Prostate gland (tissue), 2 donors: ENCODE data around the gene HOXB7. TPM values are rescaled to one million over a fixed set of nuclear protein-coding genes. Genes with fewer than 3 reads are reported as not detected.

Experiments
- DNase-seq: peaks from one replicate; pipeline ENCODE4 v3.0.0-alpha.2; 2019; ENCODE audit warnings: low spot score
- H3K27ac ChIP-seq, 2 donors: fragments of 200-600 bp; sonication (generic); 2 replicates each; pipeline ENCODE4 v1.5.1; 2017 to 2019
- H3K27me3 ChIP-seq: fragments of 200-600 bp; sonication (generic); replicated peaks from 2 replicates; pipeline ENCODE4 v1.5.1; 2019; ENCODE audit not compliant: insufficient read depth
- H3K36me3 ChIP-seq, 2 donors: fragments of 200-600 bp; sonication (generic); 1 replicate in 1 of 2; 2 replicates in 1 of 2; pipeline versions ENCODE4 v1.5.1 to v1.8.1; 2017 to 2019
- H3K4me1 ChIP-seq: fragments of 200-600 bp; sonication (generic); replicated peaks from 2 replicates; pipeline ENCODE4 v1.5.1; 2019
- H3K4me3 ChIP-seq, 2 donors: fragments of 200-600 bp; sonication (generic); 2 replicates each; pipeline ENCODE4 v1.5.1; 2017 to 2019
- H3K9me3 ChIP-seq: fragments of 200-600 bp; sonication (generic); 2 replicates; pipeline ENCODE4 v1.5.1; 2017
- POLR2A ChIP-seq: fragments of 450-650 bp; IDR thresholded peaks from one replicate; pipeline ENCODE4 v1.6.1; 2016; ENCODE audit warnings: antibody characterized with exemption, mild to moderate bottlenecking
- POLR2AphosphoS5 ChIP-seq: sonication (generic); formaldehyde crosslinking; IDR thresholded peaks from one replicate; pipeline ENCODE4 v1.6.1; 2017; ENCODE audit warnings: antibody characterized with exemption
- WGBS: methylation state at CpG from one replicate; pipeline ENCODE4 v1.1.5; 2018; 5-methylcytosine and 5-hydroxymethylcytosine counted together
- intact Hi-C: fragments of 100-400 bp; cut with DNase I; formaldehyde crosslinking; loops from one replicate; pipeline ENCODE4 v1.14.2; 2022
- total RNA-seq, 2 donors: library from RNA; depleted of rRNA; stranded (reverse); fragments of >200 nt; gene quantifications; one replicate each; pipeline ENCODE4 v1.1.0, GENCODE V29; 2016
- TF ChIP-seq, protein P1 (sequence below), 4 experiments: fragments of 200-600 bp in 2 of 4; fragments of 450-650 bp in 2 of 4; sonication (generic) in 2 of 4; IDR thresholded peaks; 1 replicate in 3 of 4; 2 replicates in 1 of 4; pipeline ENCODE4 v1.5.1; 2016 to 2019; ENCODE audit warnings: antibody characterized with exemption in 4 of 4, mild to moderate bottlenecking in 2 of 4, moderate library complexity in 2 of 4

The HOXB7 gene
- total RNA-seq, 2 donors from 2014 or later: 0.73 to 3.4 TPM

DNA sequence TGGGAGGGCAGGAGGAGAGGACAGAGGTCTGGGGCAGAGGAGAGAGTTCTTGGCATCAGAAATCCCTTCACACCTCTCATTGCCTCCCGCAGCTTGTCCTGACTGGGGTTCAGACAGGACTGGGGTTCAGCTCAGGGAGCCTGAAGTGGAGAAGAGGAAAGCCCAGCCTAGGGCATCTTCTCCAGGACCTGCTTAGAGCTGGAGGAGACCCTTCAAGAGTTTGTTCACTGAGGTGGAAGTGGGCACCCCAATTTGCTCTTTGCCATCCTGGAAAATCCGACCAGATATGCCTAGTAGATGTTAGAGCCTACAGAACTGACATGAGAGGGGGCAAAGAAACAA lies 22.8 kb downstream of the HOXB7 start:
- no peak overlapping the region for H3K27ac ChIP-seq
- no peaks in the 10 kb centered on the region for H3K9me3 ChIP-seq
- TF ChIP-seq POLR2AphosphoS5 (no peak), POLR2A (no peak)
- TF ChIP-seq, protein P1, sequence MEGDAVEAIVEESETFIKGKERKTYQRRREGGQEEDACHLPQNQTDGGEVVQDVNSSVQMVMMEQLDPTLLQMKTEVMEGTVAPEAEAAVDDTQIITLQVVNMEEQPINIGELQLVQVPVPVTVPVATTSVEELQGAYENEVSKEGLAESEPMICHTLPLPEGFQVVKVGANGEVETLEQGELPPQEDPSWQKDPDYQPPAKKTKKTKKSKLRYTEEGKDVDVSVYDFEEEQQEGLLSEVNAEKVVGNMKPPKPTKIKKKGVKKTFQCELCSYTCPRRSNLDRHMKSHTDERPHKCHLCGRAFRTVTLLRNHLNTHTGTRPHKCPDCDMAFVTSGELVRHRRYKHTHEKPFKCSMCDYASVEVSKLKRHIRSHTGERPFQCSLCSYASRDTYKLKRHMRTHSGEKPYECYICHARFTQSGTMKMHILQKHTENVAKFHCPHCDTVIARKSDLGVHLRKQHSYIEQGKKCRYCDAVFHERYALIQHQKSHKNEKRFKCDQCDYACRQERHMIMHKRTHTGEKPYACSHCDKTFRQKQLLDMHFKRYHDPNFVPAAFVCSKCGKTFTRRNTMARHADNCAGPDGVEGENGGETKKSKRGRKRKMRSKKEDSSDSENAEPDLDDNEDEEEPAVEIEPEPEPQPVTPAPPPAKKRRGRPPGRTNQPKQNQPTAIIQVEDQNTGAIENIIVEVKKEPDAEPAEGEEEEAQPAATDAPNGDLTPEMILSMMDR (IDR thresholded peaks at IDR 0.05): no peak
- no peak overlapping the region for H3K4me3 ChIP-seq
- no peaks in the 10 kb centered on the region for H3K36me3 ChIP-seq
- 48% methylated on average over 2 of the region's 2 CpGs for WGBS
- no peak for DNase-seq
- intact Hi-C loops: no loop called here
- H3K27me3 ChIP-seq: peaks cover 21% of the 10 kb centered on the region
- H3K4me1 ChIP-seq: peaks cover 4% of the 10 kb centered on the region

DNA sequence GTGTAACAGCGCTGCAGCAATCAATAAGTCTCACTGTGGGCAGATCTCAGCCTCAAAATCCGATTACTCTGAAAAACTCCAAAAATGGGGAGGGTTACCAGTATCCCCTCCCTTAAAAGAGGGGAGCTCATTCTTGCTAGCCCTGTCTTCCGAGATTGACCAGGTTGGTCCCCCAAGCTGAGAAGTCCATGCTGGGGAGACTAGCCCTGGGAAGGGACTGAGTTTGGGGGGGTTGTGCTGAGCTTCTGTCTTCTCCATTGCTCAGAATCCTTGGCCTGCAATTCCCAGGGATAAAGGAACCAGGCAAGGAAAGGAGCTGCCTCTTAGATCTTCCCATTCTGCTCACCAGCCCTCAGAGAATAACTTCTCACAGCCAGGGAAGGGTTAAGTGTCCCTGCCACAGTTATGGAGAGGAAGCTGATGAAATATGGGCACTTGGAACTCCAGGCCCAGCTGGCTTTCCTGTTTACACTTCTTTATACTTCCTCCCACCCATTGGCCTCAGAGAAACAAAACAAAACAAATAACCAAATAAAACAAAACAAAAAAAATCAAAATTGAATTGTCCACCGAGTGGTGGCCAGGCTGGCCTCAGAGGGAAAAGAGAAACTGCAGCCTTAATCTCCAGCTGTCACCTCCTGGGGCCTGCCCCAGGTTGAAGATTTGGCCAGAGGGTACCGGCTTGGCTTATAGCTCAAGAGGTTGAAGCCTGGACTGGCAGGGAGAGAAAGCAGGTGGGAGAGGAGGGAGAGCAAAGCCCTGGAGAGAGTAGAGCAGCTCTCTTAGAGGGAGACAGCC lies 23.3 kb downstream of the HOXB7 start:
- Histone ChIP-seq H3K4me1 (peaks cover 4% of the 10 kb centered on the region), H3K9me3 (no peaks in the 10 kb centered on the region), H3K27ac (no peak overlapping the region), H3K36me3 (no peaks in the 10 kb centered on the region), H3K4me3 (no peak overlapping the region), H3K27me3 (peaks cover 22% of the 10 kb centered on the region)
- no peak for DNase-seq
- TF ChIP-seq POLR2AphosphoS5: no peak
- TF ChIP-seq, protein P1 (IDR thresholded peaks at IDR 0.05): no peak
- no peak for TF ChIP-seq POLR2A
- intact Hi-C loops: no loop called here
- 58% methylated on average over 5 of the region's 5 CpGs for WGBS

DNA sequence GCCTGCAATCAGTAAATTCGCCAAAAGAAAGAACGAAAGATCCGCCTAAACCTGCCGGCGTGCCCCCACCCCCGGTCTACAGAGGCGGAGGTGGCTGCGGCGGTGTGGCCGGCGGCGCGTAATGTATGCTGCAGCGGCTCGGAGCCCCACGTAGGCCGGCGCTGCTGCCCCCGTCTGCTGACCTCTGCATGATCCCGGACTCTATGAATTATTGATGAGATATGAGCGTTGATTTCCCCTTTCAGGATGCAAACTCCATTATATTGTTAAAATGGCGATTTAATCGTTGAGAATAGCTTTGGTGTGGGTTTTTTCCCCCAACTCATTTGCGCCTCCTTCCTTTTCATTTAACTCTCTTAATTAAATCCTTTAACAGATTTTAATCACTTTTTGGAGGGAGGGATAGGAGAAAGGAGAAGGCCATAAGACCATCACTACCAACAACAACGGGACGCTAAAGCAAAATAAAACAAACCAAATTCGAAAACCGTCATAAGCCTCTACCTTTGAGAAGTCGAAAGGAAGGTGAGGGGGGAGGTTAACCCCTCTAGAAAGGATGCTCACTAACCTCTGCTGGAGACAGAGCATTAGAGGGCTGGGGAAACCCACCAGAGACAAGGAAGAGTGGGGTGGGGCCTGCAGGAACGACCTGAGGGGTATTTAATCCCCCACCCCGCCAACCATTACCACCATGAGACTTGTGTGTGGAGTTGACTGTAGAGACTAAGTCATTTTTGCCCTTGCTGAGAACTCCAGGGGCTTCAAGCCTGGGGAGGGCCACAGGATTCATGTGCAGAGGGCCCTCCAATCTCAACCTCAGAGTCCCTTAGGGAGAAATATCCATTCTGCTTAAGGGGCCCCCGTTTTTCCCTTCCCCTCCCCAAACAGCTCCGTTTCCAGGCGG lies 24.2 kb downstream of the HOXB7 start:
- DNase-seq: no peak
- Histone ChIP-seq H3K4me3 (no peak overlapping the region), H3K27ac (no peak overlapping the region), H3K36me3 (no peaks in the 10 kb centered on the region), H3K27me3 (peaks cover 27% of the 10 kb centered on the region), H3K9me3 (no peaks in the 10 kb centered on the region), H3K4me1 (peaks cover 4% of the 10 kb centered on the region)
- intact Hi-C loops: no loop called here
- 35% methylated on average over 34 of the region's 34 CpGs for WGBS
- TF ChIP-seq POLR2AphosphoS5 (no peak), POLR2A (no peak)
- TF ChIP-seq, protein P1 (IDR thresholded peaks at IDR 0.05): no peak

DNA sequence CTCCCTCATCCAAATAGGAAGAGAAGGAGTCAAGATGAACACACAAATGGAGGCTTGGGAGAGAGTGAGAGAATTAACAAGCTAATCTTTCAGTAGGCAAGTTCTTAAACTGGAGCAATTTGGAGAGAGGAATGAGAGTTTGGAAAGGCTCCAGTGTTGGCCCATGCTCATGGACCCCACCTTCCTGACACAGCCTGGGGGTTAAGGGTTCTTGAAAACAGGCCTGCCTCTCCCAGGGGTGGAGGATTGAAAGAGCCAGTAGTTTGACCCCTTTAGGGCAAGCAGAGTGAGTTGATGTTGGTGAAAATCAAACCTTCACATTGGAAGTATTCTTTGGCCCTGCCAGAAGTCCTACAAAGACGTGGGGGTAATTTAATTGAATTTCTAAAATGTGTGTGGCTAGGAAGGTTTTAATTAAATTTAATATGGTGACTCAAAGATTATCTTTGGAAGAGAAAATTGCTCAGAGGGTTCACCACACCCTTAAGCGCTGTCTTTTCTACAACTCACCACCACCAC lies 26.5 kb downstream of the HOXB7 start:
- no peak overlapping the region for H3K4me3 ChIP-seq
- WGBS: 44% methylated on average over 2 of the region's 2 CpGs
- no peak for DNase-seq
- no peak overlapping the region for H3K27ac ChIP-seq
- H3K36me3 ChIP-seq: no peaks in the 10 kb centered on the region
- intact Hi-C loops: no loop called here
- H3K9me3 ChIP-seq: no peaks in the 10 kb centered on the region
- TF ChIP-seq POLR2AphosphoS5: no peak
- TF ChIP-seq, protein P1 (IDR thresholded peaks at IDR 0.05): no peak
- TF ChIP-seq POLR2A: no peak
- peaks cover 4% of the 10 kb centered on the region for H3K4me1 ChIP-seq
- peaks cover 39% of the 10 kb centered on the region for H3K27me3 ChIP-seq
